Erythroblast (primary cell): ENCODE measurements around the gene PRH2.

Experiments used
- GATA1 ChIP-seq: IDR thresholded peaks from 2 replicates; pipeline ENCODE4 v1.6.1; 2011; ENCODE audit warnings: low read depth, mild to moderate bottlenecking, control low read depth, low read length, moderate library complexity
- POLR2A ChIP-seq: IDR thresholded peaks from 2 replicates; pipeline ENCODE4 v1.6.1; 2011; ENCODE audit warnings: mild to moderate bottlenecking, low read length

- no peak for TF ChIP-seq POLR2A
- TF ChIP-seq GATA1, result no peak
Measured at GRCh38 chr12:10982244-10982643, 53.2 kb downstream of the PRH2 start.
